Activated CD4-positive, alpha-beta T cell treated with anti-CD3 and anti-CD28 coated beads, Interleukin-2, amount 50 U/mL, for 48 hours (primary cell): ENCODE data around the gene SREBF2.
"Not testable (repeated sequence)": the region's sequence is repeated elsewhere in the genome, so short reads cannot be mapped to it uniquely, and the experiment has no call there.

Experiments used
- DNase-seq, 2 experiments: peaks; one replicate each; pipeline ENCODE4 v3.0.0-alpha.2; 2020

Gene SREBF2

DNA sequence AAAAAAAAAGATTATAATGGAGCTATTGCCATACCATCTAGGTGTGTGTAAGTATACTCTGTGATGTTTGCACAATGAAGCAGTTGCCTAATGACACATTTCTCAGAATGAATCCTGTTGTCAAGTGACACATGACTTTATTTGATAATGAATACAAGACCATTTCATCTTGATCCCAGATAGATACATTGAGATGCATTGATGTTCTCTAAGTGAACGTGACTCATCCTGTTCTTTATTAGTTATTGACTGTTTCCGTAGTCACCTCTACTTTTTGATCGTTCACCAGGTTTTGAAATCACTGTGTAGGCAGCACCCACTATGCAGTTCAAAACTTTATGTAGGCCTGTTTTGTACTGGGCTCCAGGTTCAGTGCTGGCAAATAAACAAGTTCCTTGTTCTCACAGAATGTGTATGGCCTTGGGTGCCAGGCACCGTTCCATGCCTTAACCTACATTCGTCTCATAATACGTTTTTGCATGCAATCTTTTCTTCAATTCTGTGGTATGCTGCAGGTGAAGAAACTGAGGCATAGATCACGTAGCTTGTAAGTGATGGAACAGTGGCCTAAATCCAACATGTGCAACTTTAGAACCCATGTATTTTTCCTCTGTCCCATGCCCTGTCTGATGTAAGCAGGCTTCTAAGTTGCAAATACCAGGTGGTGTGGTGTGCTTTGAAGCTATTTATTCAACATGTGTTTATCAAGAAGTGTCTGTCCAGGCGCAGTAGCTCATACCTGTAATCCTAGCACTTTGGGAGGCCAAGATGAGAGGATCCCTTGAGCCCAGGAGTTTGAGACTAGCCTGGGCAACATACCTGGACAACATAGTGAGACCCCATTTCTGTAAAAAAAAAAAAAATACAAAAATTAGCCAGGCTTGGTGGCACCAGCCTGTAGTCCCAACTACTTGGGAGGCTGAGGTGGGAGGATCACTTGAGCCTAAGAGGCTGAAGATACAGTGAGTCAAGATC, 10.4 kb downstream of the SREBF2 start:
- DNase-seq: no peak

GRCh38 chr22:41844036-41844435, 11.1 kb downstream of the SREBF2 start:
- DNase-seq: no peak

GRCh38 chr22:41844513-41844912, 11.6 kb downstream of the SREBF2 start:
- no peak for DNase-seq

DNA sequence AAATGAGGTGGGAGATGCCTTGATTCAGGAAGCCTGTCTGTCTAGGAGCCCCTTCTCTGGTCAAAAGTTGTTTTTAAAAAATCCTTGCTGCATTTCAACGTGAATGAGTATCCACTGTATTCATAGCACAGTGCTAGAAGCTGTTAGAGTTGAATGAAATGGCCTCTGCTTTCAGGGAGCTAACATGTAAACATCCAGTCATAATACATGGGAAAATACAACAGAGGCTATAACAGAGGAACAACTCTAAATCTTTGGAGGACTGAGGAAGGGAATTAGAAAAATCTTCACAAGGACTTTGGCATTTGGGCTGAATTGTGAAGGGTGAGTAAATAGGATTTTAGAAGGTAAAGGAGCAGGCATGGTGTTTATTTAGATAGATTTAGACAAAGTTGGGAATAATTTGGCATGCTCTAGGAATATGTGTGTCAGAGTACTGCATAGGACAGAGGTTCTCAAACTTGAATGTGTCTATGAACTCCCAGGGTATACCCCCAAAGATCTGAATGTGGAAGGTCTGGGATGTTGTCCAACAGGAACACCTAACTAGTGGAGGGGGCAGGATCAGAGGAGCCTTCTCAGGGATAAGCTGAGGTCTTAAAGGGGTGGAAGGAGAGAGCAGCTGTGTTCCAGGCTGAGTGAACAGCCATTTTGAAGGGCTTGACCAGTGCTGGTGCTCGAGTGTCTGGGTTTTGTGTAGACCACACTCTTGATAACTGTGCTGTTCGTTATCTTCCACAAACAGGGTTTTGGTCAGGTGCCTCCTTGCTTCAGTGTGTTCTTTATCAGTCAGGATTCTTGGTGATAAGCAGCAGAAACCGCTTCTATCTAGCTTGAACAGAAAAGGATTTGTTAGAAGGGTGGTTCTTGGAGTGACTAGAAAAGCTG, 12.7 kb downstream of the SREBF2 start:
- no peak for DNase-seq

DNA sequence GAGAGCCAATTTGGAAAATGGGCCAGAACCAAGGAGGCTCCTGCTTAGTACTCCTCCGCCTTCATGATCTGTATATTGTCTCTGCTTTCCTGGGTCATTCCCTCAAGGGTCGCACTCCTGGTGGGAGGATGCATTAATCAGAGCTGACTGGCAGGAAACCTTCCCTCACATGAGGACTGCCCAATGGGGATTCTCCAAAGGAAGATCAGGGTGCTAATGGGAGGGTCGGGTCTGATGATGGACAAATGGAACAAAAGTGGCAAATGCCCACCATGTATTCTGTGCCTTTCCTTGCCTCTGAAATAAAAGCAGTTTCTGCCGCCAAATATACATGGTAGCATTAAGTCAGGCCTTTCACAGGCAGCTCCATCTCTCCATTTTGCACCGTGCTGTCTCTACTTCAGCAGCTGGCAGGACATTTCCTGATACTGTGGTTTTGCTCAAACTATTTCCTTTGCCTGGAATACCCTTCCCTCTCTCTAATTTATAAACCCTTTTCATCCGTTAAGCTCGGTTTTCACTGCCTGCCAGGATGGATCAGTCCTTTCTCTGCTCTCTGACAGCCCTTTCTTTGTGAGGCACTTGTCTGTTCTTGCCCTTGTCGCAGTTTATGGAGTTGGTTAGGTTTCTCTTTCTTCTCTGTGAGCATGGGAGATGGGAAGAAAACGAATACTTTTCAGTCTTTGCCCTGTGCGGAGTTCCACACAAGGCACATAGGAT, 13.5 kb downstream of the SREBF2 start:
- DNase-seq: no peak

DNA sequence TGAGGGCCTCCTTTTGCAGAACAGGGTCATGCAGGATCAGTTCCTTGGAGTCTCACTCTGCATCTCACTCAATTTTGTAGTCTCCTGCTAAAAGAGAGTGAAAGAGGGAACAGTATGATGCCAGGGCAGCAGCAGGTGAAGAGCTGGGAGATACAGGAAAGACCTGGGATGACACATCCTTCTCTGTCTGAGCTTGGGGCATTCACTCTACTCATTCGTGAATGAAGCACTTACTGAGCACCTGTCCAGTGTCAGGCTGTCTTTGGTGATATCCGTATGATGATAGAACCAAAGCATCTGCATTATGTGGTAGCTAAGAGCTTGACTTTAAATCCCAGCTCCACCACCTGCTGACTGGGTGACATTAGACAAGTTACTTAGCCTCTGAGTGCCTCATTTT, 14.4 kb downstream of the SREBF2 start:
- DNase-seq: no peak

DNA sequence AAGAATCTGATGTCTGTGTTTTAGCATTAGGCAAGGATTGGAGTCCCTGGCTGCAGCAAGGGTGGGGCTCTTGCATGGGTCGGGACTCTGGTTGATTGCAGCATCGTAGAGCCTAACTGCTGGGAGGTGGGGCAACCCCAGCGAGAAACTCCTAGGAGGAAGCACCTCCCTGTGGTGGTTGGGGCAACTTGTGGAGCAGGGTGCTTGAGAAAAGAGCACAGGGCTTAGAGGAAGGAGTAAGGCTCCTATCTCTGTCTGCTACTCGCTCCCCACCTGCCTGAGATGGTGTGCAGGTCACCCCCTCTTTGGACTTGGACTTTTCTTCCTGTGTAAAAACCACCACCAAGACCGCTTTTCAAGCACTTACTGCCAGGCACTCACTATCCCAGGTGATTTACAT, 15.6 kb downstream of the SREBF2 start:
- DNase-seq: no peak

GRCh38 chr22:41856469-41856868, 23.6 kb downstream of the SREBF2 start:
- DNase-seq: no peak

DNA sequence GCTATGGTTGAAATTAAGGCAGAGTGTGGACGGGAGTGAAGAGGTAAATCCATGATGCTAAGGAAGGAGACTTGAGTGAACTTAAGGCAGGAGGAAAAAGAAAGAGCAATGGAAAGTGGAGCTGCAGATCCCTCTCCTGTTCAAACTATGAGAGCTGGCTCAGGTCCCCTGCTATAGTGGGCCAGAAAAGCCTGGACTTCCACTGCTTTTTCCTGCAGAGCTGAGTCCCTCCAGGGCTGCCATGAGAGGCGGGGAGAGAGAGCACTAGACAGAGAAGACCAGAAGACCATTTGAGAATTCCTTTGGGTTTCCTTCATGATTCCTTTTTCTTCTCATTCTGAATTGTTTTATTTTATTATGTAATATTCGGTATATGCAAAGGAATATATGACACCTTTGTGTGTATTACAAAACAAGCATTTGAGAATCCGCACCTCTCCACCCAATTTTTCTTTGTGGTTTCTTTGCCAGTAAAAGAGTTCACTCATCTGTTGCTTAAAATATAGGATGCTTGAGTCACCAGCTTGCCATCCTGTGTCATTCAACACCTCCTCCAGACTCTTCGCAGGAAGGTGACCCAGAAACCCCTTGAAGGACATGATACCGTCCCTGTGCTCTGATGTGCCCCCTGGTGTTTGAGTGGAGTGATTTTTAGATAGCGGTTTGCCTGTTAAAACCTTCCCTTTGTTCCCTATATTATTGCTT, 24.4 kb downstream of the SREBF2 start:
- peak; percentile 81 to 86 for DNase-seq

- DNase-seq: no peak
Observed at GRCh38 chr22:41857860-41858199, 24.9 kb downstream of the SREBF2 start.

- peak; percentile 60 to 64 for DNase-seq
Observed at GRCh38 chr22:41862160-41862529, 29.2 kb downstream of the SREBF2 start.

DNA sequence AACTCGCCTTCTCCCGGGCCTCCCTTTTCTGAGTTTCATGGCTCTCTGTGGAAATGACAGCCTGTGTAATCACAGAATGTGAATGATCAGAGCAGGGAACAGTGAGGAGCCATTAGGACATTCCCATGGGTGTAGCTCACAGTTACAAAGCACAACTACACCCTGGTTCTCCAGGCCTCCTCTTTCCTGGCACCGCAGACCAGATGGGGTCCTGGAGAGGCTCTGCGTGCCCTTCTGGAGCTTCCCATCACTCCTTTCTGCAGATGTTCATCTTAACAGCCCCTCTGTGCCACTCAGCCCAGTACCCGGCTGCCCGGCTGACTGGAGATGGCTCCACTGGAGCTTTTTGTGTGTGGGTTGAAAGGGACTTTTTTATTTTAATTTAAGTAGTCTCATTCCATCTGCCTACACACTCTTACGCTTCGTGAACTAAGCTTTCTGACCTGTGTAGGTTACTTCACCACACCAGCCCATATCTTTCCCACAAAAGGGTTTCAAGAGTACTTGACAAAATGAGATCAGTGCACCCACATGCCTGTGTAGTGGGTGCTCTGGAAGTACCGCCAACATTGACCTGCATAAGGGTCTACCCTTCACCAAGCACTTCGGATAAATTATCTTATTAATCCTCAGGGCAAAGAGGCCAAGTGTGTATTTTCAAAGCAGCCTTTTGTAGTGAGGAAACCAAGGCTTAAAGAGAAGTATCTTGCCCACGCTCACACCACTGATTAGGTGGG, 29.8 kb downstream of the SREBF2 start:
- DNase-seq: peak; percentile 69 to 76

DNA sequence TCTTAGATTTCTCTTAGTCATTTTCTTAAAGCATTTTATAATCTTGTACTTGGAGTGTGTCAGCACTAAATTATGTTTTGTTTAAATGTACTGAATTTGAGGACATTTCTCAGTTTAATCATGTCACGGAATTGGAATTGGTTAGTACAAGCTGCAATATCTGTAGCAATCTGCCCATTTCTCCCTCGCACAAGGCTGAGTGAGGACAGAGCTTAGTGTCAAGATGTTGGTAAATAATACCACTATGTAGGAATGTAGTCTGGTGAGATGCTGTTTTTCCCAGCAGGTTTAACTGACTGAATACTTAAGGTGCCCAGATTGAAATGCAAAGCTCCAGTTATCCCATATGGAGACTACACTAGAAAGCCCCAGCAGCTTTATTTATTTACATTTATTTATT, 30.6 kb downstream of the SREBF2 start:
- DNase-seq: no peak

GRCh38 chr22:41868556-41868955, 35.7 kb downstream of the SREBF2 start:
- DNase-seq: no peak

- not testable (repeated sequence) for DNase-seq
Observed at GRCh38 chr22:41870081-41870480, 37.2 kb downstream of the SREBF2 start.

DNA sequence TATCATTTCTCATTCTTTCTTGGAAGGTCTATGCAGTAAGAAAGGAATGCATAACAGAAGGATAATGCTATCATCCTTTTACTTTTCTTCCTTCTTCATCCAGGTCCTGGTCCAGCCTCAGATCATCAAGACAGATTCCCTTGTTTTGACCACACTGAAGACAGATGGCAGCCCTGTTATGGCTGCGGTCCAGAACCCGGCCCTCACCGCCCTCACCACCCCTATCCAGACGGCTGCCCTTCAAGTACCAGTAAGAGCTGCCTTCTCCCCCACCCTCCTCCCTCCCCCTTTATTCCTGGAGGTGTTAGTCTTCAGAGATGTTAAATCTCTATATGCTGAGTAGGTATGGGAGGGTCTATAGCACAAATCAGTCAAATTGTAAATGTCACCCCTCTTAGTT, 37.9 kb downstream of the SREBF2 start:
- no peak for DNase-seq

DNA sequence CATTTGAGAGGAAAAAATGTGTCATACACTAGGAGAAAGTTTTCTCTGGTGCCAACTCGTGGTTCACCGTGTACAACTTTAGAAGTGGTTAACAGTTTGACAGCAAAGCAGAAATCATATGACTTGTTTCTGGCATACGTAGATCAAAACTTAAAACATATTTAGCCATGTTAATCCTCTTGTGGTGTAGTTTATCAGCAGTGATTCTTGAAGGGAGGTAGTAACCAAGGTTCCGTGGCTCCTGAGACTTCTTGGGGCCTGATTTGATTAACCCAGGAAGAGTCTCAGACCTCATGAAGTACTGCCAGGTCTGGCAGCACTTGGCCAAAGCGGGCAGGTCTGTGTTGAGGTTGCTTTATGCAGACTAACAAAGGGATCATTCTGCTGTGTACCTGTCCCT, 40.5 kb downstream of the SREBF2 start:
- peak; percentile 30 to 52 for DNase-seq

GRCh38 chr22:41874090-41874489, 41.2 kb downstream of the SREBF2 start:
- DNase-seq: no peak

GRCh38 chr22:41875531-41876270, 42.8 kb downstream of the SREBF2 start:
- DNase-seq: no peak

DNA sequence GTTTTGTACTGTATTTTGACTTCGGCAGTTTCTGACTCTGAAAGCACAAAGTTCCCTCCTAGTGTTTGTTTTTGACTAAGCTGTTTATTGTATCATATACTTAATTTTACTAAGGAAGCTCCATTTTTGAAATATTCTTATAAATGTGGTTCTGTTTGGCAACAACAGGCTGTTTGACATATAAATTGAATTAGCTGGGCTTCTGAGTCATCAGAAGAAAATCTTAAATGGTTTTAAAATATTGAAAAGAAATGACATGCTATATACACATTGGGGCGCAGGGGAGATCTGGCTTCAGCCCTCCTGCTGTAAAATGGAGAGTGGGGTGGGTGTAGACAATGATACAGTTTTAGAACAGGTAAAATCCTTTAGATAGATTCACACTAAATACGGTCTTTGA, 43.4 kb downstream of the SREBF2 start:
- no peak for DNase-seq

DNA sequence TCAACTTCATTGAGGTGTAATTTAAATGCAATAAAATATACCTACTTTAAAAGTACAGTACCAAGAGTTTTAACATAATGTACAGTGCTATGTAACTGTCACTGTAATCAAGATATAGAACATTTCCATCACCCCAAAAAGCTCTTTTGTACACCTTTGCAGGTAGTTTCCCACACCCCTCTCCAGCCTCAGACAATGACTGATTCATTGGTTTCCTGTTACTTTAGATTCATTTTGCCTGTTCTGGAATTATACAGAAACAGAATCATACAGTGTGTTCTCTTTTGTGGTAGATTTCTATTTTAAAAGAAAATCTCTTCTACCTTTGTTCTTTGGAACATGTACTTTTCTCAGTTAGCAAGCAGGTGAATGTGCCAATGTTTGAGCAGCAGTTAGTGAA, 43.8 kb downstream of the SREBF2 start:
- DNase-seq: no peak
